ENCODE data around the gene ARHGEF28. TPM values are rescaled to one million over a fixed set of nuclear protein-coding genes. Genes with fewer than 3 reads are reported as not detected.

ARHGEF28 gene
- total and polyA plus RNA-seq, 10 of the 15 experiments (the other 5 are each of a cell fraction or from before 2014, with no cell fraction given), result 0.10 to 0.72 (median 0.22) TPM; not detected in 2

DNA sequence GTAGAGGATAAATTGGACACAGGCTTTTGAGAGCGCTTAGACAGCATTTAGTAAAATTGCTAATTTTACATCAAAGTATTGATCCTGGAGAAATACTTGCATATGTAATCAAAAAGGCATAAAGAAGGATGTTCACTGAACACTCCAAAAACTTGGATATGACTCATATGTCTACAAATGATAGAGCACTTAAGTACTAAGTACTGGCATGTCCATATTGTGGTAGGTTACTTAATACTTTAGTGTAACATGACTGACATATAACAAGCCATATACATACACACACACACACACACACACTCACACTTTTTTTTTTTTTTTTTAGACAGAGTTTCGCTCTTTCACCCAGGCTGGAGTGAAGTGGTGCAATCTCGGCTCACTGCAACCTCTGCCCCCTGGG is 361.9 kb downstream of the ARHGEF28 start (continued):
- no peak for TF ChIP-seq CREM (IDR thresholded peaks at IDR 0.05; ENCODE audit: low read depth)

DNA sequence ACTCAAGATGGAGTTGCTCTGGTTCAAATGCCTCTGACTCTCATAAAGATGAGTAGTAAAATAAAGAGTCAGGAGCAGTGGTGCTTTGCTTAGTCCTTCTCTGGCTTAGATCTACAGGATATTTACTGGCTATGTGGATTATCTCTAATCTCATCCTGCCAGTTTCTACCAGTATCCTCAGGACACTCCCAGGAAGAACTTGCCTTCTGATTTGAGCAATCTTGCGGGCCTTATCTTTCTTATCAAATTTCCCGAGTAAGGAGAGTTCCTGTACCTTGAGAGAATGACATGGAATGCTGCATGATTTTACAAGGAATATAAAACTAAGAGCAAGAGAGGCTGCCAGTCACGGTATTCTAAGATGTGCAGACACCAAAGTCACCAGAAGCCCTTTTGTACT is 364.0 kb downstream of the ARHGEF28 start:
- Histone ChIP-seq H3K4me2 (ENCODE audit: control insufficient read depth, insufficient read depth) (no peak overlapping the region), H3K4me1 (ENCODE audit: control insufficient read depth, insufficient read depth, low read length) (no peaks in the 10 kb centered on the region), H3K4me3 (no peak overlapping the region), H3K36me3 (ENCODE audit: control insufficient read depth in 2 of 2, insufficient read depth in 2 of 2, low read length in 1 of 2) (no peaks in the 10 kb centered on the region), H2AFZ (ENCODE audit: control insufficient read depth, low read depth, low read length) (no peak overlapping the region), H3K9me3 (replicated peaks; ENCODE audit: control insufficient read depth, insufficient read depth, low read length) (no peaks in the 10 kb centered on the region; the same call in 2 of the 3 replicates), H3K9ac (ENCODE audit: control insufficient read depth, insufficient read depth, low read length) (no peak overlapping the region), H3K27ac (ENCODE audit: control insufficient read depth, insufficient read depth) (no peak overlapping the region), H3K27me3 (replicated peaks in 1 of 2; ENCODE audit: control insufficient read depth in 2 of 2, insufficient read depth in 2 of 2, low read length in 1 of 2) (peaks cover 0 to 2% of the 10 kb centered on the region in 2 experiments; a peak in 1 of 4 replicates), H4K20me1 (ENCODE audit: control insufficient read depth, insufficient read depth) (no peaks in the 10 kb centered on the region), H3K79me2 (ENCODE audit: control insufficient read depth, insufficient read depth, low read length) (no peaks in the 10 kb centered on the region)
- intact Hi-C loops (cut with micrococcal nuclease; ENCODE audit: unreplicated experiment), result no loop called here
- in situ Hi-C loops (cut with MboI), result no loop called here
- no peak for TF ChIP-seq E2F4 (IDR thresholded peaks at IDR 0.05; ENCODE audit: low read depth, low read length)
- TF ChIP-seq TCF12 (IDR thresholded peaks at IDR 0.05; ENCODE audit: low read depth, low read length), result no peak
- TF ChIP-seq, protein P1, sequence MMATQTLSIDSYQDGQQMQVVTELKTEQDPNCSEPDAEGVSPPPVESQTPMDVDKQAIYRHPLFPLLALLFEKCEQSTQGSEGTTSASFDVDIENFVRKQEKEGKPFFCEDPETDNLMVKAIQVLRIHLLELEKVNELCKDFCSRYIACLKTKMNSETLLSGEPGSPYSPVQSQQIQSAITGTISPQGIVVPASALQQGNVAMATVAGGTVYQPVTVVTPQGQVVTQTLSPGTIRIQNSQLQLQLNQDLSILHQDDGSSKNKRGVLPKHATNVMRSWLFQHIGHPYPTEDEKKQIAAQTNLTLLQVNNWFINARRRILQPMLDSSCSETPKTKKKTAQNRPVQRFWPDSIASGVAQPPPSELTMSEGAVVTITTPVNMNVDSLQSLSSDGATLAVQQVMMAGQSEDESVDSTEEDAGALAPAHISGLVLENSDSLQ (IDR thresholded peaks at IDR 0.05), result no peak
- TF ChIP-seq POLR2A (IDR thresholded peaks at IDR 0.05; ENCODE audit: low read depth, low read length), result no peak
- TF ChIP-seq, protein P2, sequence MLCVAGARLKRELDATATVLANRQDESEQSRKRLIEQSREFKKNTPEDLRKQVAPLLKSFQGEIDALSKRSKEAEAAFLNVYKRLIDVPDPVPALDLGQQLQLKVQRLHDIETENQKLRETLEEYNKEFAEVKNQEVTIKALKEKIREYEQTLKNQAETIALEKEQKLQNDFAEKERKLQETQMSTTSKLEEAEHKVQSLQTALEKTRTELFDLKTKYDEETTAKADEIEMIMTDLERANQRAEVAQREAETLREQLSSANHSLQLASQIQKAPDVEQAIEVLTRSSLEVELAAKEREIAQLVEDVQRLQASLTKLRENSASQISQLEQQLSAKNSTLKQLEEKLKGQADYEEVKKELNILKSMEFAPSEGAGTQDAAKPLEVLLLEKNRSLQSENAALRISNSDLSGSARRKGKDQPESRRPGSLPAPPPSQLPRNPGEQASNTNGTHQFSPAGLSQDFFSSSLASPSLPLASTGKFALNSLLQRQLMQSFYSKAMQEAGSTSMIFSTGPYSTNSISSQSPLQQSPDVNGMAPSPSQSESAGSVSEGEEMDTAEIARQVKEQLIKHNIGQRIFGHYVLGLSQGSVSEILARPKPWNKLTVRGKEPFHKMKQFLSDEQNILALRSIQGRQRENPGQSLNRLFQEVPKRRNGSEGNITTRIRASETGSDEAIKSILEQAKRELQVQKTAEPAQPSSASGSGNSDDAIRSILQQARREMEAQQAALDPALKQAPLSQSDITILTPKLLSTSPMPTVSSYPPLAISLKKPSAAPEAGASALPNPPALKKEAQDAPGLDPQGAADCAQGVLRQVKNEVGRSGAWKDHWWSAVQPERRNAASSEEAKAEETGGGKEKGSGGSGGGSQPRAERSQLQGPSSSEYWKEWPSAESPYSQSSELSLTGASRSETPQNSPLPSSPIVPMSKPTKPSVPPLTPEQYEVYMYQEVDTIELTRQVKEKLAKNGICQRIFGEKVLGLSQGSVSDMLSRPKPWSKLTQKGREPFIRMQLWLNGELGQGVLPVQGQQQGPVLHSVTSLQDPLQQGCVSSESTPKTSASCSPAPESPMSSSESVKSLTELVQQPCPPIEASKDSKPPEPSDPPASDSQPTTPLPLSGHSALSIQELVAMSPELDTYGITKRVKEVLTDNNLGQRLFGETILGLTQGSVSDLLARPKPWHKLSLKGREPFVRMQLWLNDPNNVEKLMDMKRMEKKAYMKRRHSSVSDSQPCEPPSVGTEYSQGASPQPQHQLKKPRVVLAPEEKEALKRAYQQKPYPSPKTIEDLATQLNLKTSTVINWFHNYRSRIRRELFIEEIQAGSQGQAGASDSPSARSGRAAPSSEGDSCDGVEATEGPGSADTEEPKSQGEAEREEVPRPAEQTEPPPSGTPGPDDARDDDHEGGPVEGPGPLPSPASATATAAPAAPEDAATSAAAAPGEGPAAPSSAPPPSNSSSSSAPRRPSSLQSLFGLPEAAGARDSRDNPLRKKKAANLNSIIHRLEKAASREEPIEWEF (IDR thresholded peaks at IDR 0.05; ENCODE audit: insufficient replicate concordance, low read depth, low read length), result no peak
- TF ChIP-seq, protein P3, sequence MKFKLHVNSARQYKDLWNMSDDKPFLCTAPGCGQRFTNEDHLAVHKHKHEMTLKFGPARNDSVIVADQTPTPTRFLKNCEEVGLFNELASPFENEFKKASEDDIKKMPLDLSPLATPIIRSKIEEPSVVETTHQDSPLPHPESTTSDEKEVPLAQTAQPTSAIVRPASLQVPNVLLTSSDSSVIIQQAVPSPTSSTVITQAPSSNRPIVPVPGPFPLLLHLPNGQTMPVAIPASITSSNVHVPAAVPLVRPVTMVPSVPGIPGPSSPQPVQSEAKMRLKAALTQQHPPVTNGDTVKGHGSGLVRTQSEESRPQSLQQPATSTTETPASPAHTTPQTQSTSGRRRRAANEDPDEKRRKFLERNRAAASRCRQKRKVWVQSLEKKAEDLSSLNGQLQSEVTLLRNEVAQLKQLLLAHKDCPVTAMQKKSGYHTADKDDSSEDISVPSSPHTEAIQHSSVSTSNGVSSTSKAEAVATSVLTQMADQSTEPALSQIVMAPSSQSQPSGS (IDR thresholded peaks at IDR 0.05; ENCODE audit: low read length), result no peak
- TF ChIP-seq ZSCAN29 (IDR thresholded peaks at IDR 0.05), result no peak
- TF ChIP-seq KAT2A (conservative IDR thresholded peaks at IDR 0.05; ENCODE audit: control insufficient read depth, low read depth, low read length), result no peak
- FAIRE-seq, result no peak
- no peak for ATAC-seq
- WGBS (ENCODE audit: insufficient coverage, insufficient replicate concordance, low lambda C conversion rate, missing lambda C conversion rate), result 3% methylated on average over 3 of the region's 3 CpGs
- POLR2A ChIA-PET, result no interaction called here
- RAD21 ChIA-PET (ENCODE audit: unreplicated experiment), result no interaction called here
- DNase-seq (ENCODE audit: low read depth, low spot score), result no peak
- CTCF ChIA-PET, result no interaction called here
- SMC1A ChIA-PET (ENCODE audit: uncharacterized antibody, unreplicated experiment), result no interaction called here
- no TSS peak for BruUV-seq (replicated peaks)

Measured in GM12878 (cell line).